CD4-positive, alpha-beta T cell treated with Interferon gamma for 1 hour (primary cell): ENCODE data around the gene AMBP.

Source experiments
- DNase-seq: peaks from one replicate; pipeline ENCODE4 v3.0.0-alpha.2; 2020

AMBP gene

DNA sequence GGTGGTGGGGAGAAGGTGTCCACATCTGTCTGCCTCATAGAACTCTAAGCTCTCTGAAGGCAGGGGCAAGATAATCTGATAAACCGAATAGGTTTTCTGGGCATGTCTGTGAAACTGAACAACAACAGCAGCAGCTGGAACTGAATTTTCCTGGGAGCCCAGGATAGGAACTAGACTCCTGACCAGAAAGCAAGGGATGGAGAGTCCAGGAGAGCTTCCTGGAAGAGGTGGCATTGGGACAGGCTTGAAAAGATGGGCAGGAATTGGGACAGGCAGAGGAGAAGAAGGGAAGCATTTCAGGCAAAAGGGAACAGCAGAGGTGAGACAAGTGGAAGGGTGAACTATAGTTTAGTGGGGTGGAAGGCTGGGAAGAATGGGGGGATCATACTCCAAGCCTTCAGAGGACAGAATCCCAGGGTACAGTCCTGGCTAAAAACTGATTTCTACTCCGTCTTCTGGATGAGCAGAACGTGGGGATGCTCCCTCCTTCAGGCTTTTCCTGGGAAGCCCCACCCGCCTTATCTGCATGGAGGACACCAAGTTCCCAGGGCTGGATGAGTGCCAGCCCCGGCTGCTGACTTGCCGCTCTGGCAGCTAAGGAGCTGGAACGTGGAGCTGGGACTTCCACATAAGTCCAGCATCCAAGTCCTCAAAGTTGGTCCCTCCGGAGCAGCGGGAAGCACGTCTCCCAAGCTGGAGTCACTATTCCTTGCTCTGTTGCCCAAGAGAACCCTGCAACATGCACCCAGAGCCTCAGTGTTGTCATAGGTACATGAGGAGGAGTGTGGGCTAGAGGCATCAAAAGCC is 34.9 kb upstream of the AMBP start:
- DNase-seq = no peak

DNA sequence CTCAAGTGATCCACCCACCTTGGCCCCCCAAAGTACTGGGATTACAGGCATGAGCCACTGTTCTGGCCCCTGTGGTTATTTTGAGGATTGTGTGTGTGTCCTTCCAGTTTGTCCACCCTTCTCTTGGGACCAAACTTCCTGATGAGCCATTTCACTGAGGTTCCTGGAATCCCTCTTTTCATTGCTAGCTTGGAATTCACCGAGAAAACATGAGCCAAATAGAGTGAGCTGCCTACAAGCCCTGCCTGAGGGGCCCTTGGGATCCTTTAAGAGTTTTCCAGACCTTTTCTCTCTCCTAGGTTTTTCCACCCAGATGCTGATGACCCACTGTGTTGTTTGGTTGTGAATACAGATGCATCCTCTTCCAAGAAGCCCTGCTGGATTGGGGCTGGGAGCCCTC is 34.2 kb upstream of the AMBP start:
- no peak for DNase-seq

DNA sequence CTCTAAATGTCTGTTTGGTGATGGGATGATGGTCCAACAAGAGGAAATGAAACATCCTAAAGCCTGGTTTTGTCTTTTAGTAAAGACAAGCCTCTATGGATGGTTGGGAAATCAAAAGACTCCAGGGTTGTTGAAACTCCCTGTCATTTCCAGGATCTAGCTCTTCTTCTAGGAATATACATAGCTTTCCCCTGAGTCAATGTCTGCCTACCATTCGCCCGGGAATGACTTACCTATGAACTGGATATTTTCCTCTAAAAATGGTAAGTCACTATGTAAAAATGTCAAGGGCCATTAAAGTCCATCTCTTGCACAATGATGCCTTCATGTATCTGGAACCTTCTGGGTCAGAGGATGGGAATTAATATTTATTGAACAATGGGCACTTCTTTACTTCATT is 32.1 kb upstream of the AMBP start:
- no peak for DNase-seq

DNA sequence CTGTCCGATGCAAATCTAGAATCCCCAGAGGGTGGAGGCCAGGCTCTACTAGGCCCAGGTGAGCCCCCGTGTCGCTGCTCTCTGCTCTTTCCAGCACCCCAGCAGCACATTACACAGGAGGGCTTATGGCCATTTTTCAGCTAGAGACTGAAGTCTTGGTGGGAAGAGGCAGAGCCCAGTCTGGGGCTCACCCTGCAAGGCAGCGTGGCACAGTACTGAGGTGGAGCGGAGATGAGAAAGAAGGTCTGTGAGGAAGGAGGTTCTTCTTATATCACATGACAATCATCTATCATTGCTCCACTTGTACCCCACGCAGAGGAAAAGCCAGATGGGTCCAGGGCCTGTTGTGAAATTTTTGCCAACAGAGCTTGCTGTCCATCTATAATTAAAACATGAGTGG is 31.0 kb upstream of the AMBP start:
- DNase-seq = no peak

DNA sequence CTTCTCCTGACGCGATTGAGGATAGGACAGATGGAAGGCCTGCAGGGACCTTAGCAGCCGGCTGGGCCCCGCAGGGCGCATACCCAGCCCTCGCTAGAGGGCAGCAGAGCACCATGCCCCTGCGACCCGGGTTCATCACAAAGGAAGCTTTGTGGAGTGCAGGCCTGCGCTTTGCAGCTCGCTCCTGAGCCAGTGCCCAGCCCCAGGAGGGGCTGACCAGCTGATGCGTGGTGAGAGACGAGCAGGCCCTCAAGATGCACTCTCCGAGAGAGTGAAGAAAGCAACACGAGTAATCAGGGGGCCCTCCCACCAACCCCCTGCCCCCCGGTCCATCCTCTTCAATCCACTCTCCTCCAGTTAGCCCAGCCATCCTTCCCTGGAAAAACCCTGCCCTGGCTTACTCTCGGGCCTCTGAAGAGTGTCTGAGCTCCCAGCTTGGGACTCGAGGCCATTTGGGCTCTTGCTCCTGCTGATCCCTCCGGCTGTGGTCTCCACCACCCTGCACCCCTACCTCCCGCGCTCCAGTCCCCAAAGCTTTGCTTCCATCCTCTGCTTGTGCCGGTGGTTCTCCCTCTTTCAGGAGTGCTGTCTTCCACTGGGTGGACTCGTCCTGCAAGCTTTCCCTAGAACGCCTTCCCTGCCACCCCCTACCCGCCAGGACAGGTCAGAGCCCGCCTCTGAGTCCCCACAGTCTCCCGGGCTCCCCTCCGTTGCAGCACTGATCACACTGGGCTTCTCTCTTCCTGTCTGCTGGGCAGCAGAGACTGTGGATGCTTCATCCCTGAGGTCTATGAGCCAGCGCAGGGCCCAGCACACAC is 30.1 kb upstream of the AMBP start:
- DNase-seq = peak; percentile 16

DNA sequence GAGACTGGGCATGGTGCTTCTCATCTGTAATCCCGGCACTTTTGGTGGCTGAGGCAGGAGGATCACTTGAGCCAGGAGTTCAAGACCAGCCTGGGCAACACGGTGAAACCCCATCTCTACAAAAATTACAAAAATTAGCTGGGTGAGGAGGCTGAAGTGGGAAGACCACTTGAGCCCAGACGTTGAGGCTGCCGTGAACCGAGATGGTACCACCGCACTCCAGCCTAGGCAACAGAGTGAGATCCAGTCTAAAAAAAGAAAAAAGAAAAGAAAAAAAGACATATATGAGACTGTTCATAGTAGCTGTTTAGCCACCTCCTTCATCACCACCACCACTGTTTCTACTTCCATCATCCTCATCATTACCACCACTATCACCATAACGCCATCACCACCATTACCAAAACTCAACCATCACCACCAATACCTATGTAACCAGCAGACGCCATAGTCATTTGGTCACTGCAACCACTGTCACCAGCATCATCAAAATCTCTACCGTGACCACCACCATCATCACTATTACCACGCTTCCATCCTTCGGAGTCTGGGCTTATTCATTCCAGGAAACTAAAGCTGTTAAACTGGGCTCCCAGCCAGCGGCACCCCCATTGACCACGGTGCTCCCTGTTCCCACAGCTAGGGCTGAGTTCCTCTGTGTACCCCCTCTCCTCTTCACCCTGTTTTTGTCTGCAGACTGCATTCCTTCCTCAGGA is 29.3 kb upstream of the AMBP start:
- no peak for DNase-seq

DNA sequence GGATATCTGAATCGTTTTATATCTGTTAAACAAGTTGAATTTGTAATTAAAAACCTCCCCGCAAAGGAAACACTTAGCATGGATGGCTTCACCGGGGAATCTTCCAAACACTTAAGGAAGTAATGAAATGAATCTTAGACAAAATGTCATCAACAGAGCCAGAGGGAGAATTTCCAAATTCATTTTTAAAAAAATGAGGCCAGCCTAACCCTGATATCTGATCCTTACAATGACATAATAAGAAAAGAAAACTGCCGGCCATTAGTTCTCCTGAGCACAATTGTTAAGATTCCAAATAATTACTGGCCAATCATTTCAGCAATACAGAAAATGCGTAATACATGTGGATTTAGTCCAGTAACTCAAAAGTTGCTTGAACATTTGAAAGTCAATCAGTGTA is 27.1 kb upstream of the AMBP start:
- DNase-seq = no peak

DNA sequence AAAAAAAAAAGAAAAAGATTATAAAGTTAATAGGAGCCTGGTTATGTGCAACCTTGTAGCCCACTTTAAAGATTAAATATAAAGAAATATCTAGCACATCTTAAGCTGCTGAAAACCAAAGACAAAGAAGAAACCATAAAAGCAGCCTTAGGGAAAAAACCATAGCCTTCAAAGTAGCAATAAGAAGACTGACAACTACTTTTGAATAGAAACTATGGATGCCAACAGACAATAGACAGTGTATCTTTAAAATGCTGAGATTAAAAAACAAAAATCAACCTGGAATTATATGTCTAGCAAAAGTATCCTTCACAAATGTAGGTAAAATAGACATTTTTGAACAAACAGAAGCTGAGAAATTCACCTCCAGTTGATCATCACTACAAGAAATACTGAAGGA is 24.4 kb upstream of the AMBP start:
- DNase-seq = no peak

DNA sequence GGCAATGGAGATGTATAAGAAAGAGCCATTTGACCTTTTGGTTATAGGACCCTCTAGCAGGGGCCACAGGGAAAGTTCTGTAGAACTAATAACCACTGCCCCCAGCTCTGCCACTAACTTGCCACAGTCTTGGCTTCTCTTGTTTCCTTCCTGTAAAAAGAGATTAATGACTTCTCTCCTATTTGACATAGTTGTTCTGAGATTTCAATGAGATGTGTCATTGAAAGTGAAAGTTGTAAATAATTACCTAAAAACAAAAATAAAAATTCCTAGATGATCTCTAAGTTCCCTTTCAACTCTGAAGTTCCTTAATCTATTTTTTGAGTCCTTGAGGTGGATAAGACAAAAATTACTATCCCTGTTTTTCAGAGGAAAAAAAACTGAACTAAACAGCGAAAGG is 22.4 kb upstream of the AMBP start:
- DNase-seq = no peak

DNA sequence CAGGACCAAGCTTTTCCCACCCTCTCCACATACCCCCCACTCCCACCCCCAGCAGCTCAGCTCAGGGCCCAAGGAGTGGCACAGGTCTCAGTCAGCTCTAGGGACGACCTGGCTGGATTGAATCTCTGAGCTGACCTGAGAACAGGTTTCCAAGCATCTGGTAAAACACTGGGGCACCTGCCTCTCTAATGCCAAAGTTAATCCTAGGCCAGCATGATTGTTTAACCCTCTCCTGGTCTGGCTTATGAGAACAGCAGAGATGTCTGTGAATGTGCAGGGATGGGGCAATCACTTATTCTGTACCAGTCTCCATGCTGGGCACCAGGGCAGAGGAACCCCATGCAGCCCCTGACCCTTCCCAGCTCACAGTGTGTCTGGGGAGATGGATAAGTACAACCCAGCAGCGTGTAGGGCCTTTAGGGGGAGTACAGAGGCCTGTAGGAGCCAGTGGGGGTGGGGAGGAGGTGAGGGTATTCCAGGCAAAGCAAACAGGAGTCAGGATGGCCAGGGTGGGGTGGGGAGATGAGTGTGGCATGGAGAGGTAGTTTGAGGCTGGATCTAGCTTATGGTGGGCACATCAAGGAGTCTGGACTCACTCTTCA is 21.7 kb upstream of the AMBP start:
- no peak for DNase-seq

DNA sequence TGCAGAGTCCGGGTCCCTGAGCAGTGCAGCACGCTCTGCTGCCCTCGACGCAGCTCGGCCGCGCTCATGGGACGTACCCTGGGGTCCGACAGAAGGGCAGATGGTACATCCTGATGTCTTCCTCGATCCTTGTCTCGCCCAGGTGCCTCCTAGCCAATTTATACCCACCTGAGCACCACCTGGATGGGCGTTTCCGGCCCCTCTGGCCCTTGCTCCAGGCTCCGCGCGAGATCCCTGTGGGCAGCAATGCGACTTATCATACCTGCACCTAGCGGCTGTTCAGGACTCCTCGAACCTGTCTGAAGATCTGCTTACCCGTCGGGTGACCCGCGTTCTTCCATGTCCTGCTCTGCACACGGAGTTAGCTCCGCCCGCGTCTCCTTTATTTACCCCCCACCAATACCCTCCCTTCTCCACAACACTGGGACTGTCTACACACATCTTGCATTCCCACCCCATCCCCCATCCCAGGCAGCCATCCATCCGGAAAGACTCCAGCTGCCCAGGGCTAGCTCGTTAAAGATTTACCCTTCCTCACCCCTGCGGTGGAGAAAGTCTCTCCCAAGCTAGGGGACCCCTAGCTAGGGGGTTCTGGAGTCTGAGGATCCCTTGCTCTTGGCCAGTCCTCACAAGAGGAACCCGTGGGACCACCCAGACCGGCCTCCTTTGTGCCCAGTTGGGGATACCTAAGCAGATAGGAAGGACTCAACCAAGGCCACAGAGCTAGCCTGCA is 21.0 kb upstream of the AMBP start, which contains the start of gene KIF12:
Gene KIF12, minus strand, starts transcription at position 357 of the 733 bp plus-strand sequence. Its CDS starts 16 bp downstream, at position 341.
- DNase-seq = no peak

DNA sequence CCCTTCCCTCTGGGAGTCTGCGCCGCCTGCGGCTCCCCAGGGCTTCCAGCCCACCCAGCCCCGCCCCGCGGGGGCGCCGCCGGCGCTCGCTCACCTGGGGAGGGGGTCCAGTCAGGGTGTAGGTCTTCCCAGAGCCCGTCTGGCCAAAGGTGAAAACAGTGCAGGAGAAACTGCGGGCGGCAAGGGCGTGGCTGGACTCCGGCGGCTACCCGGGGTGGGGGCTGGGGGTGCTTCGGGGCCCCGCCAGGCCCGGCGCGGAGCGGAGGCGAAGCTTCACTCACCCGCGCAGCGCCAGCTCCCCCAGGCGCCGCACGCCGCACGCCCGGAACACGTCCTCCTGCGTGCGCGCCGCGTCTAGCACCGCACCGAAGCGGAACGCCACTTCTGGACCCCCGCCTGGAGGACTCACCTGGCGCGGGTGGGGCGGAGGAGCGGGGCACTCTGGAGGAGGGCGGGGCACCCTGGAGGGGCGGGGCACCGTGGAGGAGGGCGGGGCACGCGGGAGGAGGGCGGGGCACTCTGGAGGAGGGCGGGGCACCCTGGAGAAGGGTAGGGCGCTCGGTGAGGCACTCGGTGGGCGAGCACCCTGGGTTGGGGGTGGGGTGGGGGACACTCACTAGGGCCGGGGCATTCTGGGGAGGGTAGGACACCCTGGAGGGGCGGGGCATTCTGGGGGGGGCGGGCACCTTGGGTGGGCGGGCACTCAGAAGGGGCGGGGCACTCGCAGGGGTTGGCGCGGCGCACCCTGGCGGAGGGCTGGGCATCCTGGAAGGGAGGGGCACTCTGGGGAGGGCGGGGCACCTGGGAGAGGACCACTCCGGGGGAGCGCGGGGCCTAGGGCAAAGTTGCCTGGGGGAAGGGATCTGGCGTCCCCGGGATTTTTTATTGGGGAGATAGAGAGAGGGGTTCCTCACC is 20.2 kb upstream of the AMBP start:
- DNase-seq = no peak

DNA sequence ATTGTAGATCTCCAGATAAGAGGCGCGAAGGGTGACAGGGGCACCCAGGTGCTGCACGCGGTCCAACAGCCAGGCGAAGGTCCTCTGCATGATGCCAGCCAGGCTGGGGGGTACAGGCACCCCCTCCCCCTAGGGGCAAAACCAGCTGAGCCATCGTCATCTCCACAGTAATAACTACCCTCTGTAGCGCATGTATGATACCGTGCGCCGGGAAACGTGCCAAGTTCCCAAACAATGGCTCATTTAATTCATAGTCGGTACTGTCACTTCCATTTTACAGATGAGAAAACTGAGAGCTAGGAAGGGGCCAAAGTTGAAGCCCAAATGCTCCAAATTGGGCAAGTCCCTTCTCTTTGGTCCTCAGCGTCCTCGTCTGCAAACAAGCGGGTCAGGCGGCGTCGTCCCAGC is 19.5 kb upstream of the AMBP start:
- DNase-seq = no peak

DNA sequence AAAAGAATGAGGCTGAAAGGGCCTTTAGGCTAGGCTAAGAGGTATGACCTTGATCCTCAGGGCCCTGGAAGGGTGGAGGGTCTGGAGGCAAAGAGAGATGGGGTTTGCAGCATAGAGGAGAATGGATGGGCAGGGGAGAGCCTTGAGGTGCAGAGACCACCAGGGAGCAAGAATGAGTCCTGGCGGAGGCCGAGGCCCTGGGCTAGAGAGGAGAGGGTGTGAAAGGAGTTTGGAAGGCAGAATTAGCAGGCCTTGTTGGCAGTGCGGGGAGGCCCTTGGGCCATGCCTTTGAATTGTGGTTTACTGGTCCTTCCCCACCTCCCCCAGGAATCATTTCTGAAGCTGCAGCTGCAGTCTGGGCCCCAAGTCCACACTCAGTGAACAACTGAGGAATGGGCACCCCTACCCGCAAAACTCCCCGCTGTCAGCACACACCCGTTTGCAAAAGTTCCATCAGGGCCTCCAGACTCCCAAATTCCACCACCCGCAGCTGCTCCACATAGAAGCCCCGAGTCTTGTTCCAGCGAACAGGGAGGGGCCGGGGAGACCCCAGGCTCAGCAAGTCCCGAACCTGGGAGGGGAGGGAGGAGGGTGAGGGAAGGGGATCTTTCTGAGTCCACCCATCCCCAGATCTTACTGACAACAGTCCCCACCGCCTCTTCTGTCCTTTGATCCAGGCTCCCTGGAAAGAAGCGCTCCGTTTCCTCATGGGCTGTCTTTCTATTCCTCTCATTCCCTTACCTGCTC is 18.9 kb upstream of the AMBP start:
- DNase-seq = no peak

DNA sequence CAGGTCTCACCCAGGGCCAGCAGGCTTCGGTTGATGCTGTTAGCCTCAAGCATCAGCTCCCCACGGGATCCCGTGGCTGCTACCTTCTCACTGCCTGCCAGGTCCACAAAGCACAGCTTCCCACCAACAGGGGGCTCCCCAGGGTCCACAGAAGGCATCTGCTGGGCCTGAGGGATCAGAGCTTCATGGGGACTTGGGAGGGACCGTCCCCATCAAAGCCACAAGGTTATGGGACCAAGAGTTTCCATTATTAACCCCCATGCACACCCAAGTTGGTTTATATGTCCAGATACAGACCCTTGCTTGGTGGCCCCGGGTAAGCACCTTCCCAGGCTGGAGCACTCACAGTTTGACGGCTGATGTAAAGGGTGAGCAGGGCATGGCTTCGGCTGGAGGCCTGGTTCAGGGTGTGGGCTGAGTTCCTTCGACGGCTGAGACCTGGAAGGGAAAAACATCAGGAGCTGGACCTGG is 18.0 kb upstream of the AMBP start:
- no peak for DNase-seq

DNA sequence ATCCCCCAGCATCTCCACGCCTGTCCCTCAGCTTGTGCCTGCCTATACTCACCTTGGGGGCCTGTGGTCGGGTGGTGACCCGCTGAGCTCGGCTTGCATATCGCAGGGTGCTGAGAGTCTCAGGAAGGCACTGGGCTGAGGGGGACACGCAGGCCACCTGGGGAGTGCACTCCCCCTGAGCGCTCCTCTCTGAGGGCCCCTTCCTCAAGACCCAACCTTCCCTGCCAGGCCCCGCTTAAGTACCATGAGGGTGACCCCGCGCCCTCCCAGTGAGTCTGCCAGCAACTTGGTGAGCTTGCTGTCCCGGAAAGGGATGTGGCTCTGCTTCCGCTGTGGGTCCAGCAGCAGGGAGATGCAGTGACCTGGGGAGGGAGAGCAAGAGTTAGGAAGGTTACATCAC is 16.9 kb upstream of the AMBP start:
- DNase-seq = no peak

DNA sequence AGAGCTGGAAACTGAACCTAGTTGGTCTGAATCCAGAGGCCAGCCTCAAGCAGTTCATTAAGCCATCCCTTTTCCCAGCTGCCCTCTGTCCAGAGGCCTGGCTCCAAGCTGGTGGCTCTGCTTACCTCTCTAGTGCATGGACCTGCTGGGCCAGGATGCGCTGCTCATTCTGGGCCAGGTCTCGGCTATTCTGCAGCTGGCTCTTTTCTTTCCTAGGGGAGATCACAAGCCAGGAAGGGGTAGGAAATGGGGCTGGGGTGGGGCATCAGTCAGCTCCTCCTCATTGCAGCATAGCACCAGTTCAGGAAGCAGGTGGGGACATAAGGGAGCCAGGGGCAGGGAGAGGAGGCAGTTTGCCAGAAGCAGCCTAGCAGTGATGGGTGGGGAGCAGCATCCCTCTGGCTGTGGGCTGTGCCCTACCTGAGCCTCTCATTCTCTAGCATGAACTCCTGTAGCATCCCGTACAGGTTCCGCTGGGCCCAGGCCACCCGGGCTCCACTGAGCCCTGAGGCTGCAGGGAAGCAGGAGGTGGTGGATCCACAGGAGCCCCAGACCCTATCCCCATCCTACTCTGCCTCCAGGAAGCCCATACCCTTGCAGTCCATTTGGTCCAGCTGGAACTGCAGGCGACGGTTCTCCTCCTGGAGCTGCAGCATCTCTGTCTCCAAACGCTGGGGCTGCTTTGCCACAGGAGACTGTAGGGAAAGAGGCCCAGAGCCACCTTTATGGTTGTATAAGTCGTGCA is 15.8 kb upstream of the AMBP start:
- no peak for DNase-seq

DNA sequence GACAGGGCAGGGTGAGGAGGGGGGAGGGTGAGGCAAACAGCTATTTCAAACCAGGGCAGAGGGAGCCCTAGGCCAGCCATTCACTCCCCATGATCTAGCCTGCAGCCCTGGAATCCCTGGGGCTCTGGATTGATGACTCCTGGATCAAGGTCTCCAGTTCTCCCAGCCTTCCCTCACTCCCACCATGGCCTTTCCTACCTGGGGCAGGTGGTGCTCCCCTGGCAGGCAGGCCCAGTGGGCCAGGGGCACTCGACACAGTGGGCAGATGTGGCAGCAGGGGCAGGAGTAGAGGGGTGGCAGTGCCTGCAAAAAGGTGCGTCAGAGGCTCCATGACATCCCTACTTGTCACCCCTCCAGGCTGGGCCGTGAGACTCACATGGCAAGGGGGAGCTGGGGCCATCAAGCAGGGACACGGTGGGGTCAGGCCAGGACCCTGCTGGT is 15.0 kb upstream of the AMBP start:
- no peak for DNase-seq

DNA sequence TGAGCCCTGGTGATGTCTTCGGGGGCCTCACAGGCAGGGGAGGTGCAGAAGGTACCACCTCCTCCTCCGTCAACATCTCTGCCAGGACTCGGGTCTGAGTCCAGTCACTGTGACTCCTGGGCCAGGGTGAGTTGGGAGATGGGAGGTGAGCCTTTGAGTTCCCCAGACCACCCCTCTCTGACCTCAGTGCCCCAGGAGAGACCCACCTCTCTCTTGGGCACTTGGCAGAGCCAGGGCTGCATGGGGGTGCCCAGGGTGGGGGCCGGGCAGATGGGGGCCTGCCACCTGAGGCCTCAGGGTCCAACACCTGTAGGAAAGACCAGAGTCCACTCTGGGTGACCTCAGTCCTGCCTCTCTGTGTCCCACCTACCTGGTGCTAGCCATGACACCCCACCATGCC is 14.2 kb upstream of the AMBP start:
- DNase-seq = no peak

DNA sequence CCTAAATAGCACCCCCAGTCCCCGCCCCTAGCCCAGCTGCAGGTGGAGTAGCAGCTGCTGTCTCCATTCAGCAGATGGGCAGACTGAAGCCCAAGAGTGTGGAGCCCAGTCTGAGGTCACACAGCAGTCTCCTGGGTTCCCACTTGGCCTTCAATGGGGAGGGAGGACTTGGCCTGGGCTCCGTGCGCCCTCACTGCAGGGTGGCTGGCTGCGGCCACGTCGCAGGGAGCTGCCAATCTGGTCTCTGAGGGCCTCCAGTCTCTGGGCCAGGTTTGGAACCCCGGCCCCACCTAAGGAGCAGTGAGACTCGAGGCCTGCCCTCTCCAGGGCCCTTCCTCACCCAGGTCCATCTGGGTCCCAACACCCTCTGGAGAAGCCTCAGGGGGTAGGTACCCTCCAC is 13.6 kb upstream of the AMBP start:
- no peak for DNase-seq
